Esophagus squamous epithelium (tissue), 5 donors: ENCODE data around the gene SORD. TPM values are rescaled to one million over a fixed set of nuclear protein-coding genes. Genes with fewer than 3 reads are reported as not detected.

Source experiments
- DNase-seq: peaks from one replicate; lab custom pipeline; 2025; lab: John Stamatoyannopoulos, UW
- H3K27ac ChIP-seq, 4 donors: fragments of 200-600 bp; sonication (generic); one replicate each; pipeline ENCODE4 v1.5.1; 2016 to 2019; ENCODE audit warnings: mild to moderate bottlenecking in 1 of 4
- H3K27me3 ChIP-seq, 4 donors: fragments of 200-600 bp; sonication (generic); 1 replicate in 3 of 4; 2 replicates in 1 of 4; pipeline versions ENCODE4 v1.5.1 to v1.6.0; 2017 to 2021; ENCODE audit warnings: antibody characterized with exemption in 1 of 4
- H3K36me3 ChIP-seq, 3 donors: fragments of 200-600 bp; sonication (generic); one replicate each; pipeline ENCODE4 v1.5.1; 2016 to 2019
- H3K4me1 ChIP-seq, 3 donors: fragments of 200-600 bp; sonication (generic); one replicate each; pipeline ENCODE4 v1.5.1; 2017 to 2019
- H3K4me3 ChIP-seq, 4 donors: fragments of 200-600 bp; sonication (generic); 1 replicate in 3 of 4; 2 replicates in 1 of 4; pipeline ENCODE4 v1.5.1; 2016 to 2019; ENCODE audit warnings: mild to moderate bottlenecking in 2 of 4, moderate library complexity in 1 of 4
- H3K9me3 ChIP-seq, 3 donors: fragments of 200-600 bp; sonication (generic); one replicate each; pipeline ENCODE4 v1.5.1; 2016 to 2019
- CTCF ChIP-seq, 6 experiments: fragments of 450-650 bp in 4 of 6; fragments of 200-600 bp in 2 of 6; sonication (generic) in 2 of 6; IDR thresholded peaks; one replicate each; pipeline ENCODE4 v1.5.1; 2016 to 2019; ENCODE audit warnings: antibody characterized with exemption in 6 of 6, mild to moderate bottlenecking in 4 of 6, moderate library complexity in 4 of 6
- POLR2A ChIP-seq, 4 donors: fragments of 450-650 bp; IDR thresholded peaks; one replicate each; pipeline ENCODE4 v1.6.1; 2017; ENCODE audit warnings: antibody characterized with exemption in 4 of 4, mild to moderate bottlenecking in 4 of 4, moderate library complexity in 3 of 4
- whole genome bisulfite sequencing, 2 donors: methylation state at CpG; one replicate each; pipeline ENCODE4 v1.1.5; 2018; 5-methylcytosine and 5-hydroxymethylcytosine counted together
- intact Hi-C: fragments of 100-400 bp; cut with DNase I; formaldehyde crosslinking; loops from one replicate; pipeline ENCODE4 v1.15.0; 2022
- total RNA-seq, 4 donors: library from RNA; depleted of rRNA; stranded (reverse); fragments of >200 nt; gene quantifications; one replicate each; pipeline ENCODE4 v1.1.0, GENCODE V29; 2016
- donor health status: DM: yes; HTN: yes; CAD: no.

The SORD gene
- total RNA-seq, 4 donors from 2014 or later = 26.3 to 39.3 (median 31.0) TPM

- Histone ChIP-seq H3K9me3 (no peaks in the 10 kb centered on the region), H3K27ac (no peak overlapping the region), H3K4me3 (no peak overlapping the region), H3K36me3 (no peaks in the 10 kb centered on the region), H3K4me1 (no peaks in the 10 kb centered on the region), H3K27me3 (peaks cover 0 to 49% (median 0%) of the 10 kb centered on the region in 4 donors)
- intact Hi-C loops = no loop called here
- no peak for DNase-seq
- 83 to 87% methylated on average over 10 of the region's 10 CpGs for WGBS, 2 donors
- TF ChIP-seq CTCF (IDR thresholded peaks at IDR 0.05) (no peak), POLR2A (IDR thresholded peaks at IDR 0.05) (no peak)
Measured at GRCh38 chr15:45088801-45089711, 66.1 kb downstream of the SORD start.

- Histone ChIP-seq H3K9me3 (no peaks in the 10 kb centered on the region), H3K36me3 (no peaks in the 10 kb centered on the region), H3K4me1 (no peaks in the 10 kb centered on the region), H3K27me3 (peaks cover 0 to 42% (median 0%) of the 10 kb centered on the region in 4 donors), H3K27ac (no peak overlapping the region), H3K4me3 (no peak overlapping the region)
- no peak for DNase-seq
- intact Hi-C loops = no loop called here
- TF ChIP-seq CTCF (IDR thresholded peaks at IDR 0.05) = no peak
- no peak for TF ChIP-seq POLR2A (IDR thresholded peaks at IDR 0.05)
- 55 to 63% methylated on average over 3 of the region's 3 CpGs for WGBS, 2 donors
Measured at GRCh38 chr15:45089712-45090373, 66.8 kb downstream of the SORD start.

GRCh38 chr15:45091161-45091560 lies 68.2 kb downstream of the SORD start:
- 28 to 38% methylated on average over 7 of the region's 7 CpGs for WGBS, 2 donors
- intact Hi-C loops = no loop called here
- no peaks in the 10 kb centered on the region for H3K4me1 ChIP-seq
- no peak overlapping the region for H3K4me3 ChIP-seq
- no peaks in the 10 kb centered on the region for H3K36me3 ChIP-seq
- peak overlapping the region in 1 of 4 donors; percentile 4 for H3K27ac ChIP-seq
- peaks cover 0 to 38% (median 0%) of the 10 kb centered on the region in 4 donors for H3K27me3 ChIP-seq
- TF ChIP-seq POLR2A (IDR thresholded peaks at IDR 0.05) = no peak
- TF ChIP-seq CTCF (IDR thresholded peaks at IDR 0.05) = no peak
- no peaks in the 10 kb centered on the region for H3K9me3 ChIP-seq
- DNase-seq = no peak

GRCh38 chr15:45091576-45091975 lies 68.6 kb downstream of the SORD start:
- H3K27ac ChIP-seq = peak overlapping the region in 1 of 4 donors; percentile 4
- 66 to 82% methylated on average over 2 of the region's 2 CpGs for WGBS, 2 donors
- no peak for TF ChIP-seq CTCF (IDR thresholded peaks at IDR 0.05)
- no peak for TF ChIP-seq POLR2A (IDR thresholded peaks at IDR 0.05)
- no peaks in the 10 kb centered on the region for H3K9me3 ChIP-seq
- peaks cover 0 to 34% (median 0%) of the 10 kb centered on the region in 4 donors for H3K27me3 ChIP-seq
- no peaks in the 10 kb centered on the region for H3K36me3 ChIP-seq
- intact Hi-C loops = no loop called here
- DNase-seq = no peak
- H3K4me1 ChIP-seq = no peaks in the 10 kb centered on the region
- no peak overlapping the region for H3K4me3 ChIP-seq

GRCh38 chr15:45093013-45093412 lies 70.0 kb downstream of the SORD start:
- peaks cover 0 to 21% (median 0%) of the 10 kb centered on the region in 4 donors for H3K27me3 ChIP-seq
- no peak for TF ChIP-seq POLR2A (IDR thresholded peaks at IDR 0.05)
- no peak for TF ChIP-seq CTCF (IDR thresholded peaks at IDR 0.05)
- DNase-seq = no peak
- H3K4me1 ChIP-seq = no peaks in the 10 kb centered on the region
- 89% methylated on average over 4 of the region's 4 CpGs for WGBS, 2 donors
- no peaks in the 10 kb centered on the region for H3K36me3 ChIP-seq
- H3K27ac ChIP-seq = no peak overlapping the region
- intact Hi-C loops = no loop called here
- H3K9me3 ChIP-seq = no peaks in the 10 kb centered on the region
- no peak overlapping the region for H3K4me3 ChIP-seq
